GM12878 (cell line): ENCODE results near the gene TTI1. TPM values are rescaled to one million over a fixed set of nuclear protein-coding genes. Genes with fewer than 3 reads are reported as not detected.

Experiments
- ATAC-seq: fragments of 200-7000 bp; cut with Tn5 transposase; 3 replicates; pipeline ENCODE4 v1.9.1; 2020; ENCODE audit warnings: mild to moderate bottlenecking, moderate library complexity
- BruUV-seq: library from RNA; stranded (reverse); fragments of 400-500 nt; replicated peaks from 2 replicates; lab custom pipeline; 2021; lab: Mats Ljungman, UMichigan
- CTCF ChIA-PET: fragments of 300-600 bp; sonication (Branson Sonifier 250); formaldehyde crosslinking; extraction: SDS; loops from one replicate; lab custom pipeline; 2021; ENCODE audit warnings: inconsistent platforms; lab: Yijun Ruan, JAX
- POLR2A ChIA-PET: fragments of 350-600 bp; formaldehyde crosslinking; extraction: SDS; loops from one replicate; lab custom pipeline; 2021; ENCODE audit warnings: inconsistent platforms; lab: Charles Lee
- RAD21 ChIA-PET: fragments of 300-600 bp; sonication (Branson Sonifier 250); formaldehyde crosslinking; loops from one replicate; lab custom pipeline; 2023; ENCODE audit warnings: antibody characterized with exemption; ENCODE audit not compliant: unreplicated experiment; lab: Charles Lee
- SMC1A ChIA-PET: fragments of 300-600 bp; sonication (Branson Sonifier 250); formaldehyde crosslinking; loops from one replicate; lab custom pipeline; 2023; ENCODE audit not compliant: unreplicated experiment, uncharacterized antibody; lab: Charles Lee
- DNase-seq: peaks from one replicate; pipeline ENCODE4 v3.0.0-alpha.2; 2011; ENCODE audit warnings: low read depth, low spot score
- FAIRE-seq: peaks from 3 replicates; lab custom pipeline; 2011; peaks lifted over from hg19 to GRCh38; lab: Jason Lieb, UNC
- H2AFZ ChIP-seq: 2 replicates; pipeline ENCODE4 v1.6.0; 2011; ENCODE audit warnings: low read depth, low read length, control low read depth; ENCODE audit not compliant: control insufficient read depth
- H3K27ac ChIP-seq: 2 replicates; pipeline ENCODE4 v1.5.1; 2011; ENCODE audit warnings: control low read depth; ENCODE audit not compliant: control insufficient read depth, insufficient read depth
- H3K27me3 ChIP-seq, 2 experiments: replicated peaks in 1 of 2; 2 replicates each; pipeline versions ENCODE4 v1.6.0 to v1.6.1; 2011; ENCODE audit warnings: low read length in 1 of 2; ENCODE audit not compliant: control insufficient read depth in 2 of 2, insufficient read depth in 2 of 2
- H3K36me3 ChIP-seq, 2 experiments: 2 replicates each; pipeline ENCODE4 v1.5.1; 2011; ENCODE audit warnings: low read length in 1 of 2; ENCODE audit not compliant: control insufficient read depth in 2 of 2, insufficient read depth in 2 of 2
- H3K4me1 ChIP-seq: 2 replicates; pipeline ENCODE4 v1.6.1; 2011; ENCODE audit warnings: mild to moderate bottlenecking, low read length, moderate library complexity, mixed read lengths; ENCODE audit not compliant: control insufficient read depth, insufficient read depth
- H3K4me2 ChIP-seq: 2 replicates; pipeline ENCODE4 v1.6.0; 2011; ENCODE audit warnings: control low read depth; ENCODE audit not compliant: control insufficient read depth, insufficient read depth
- H3K4me3 ChIP-seq: fragments of 200-600 bp; sonication (generic); 2 replicates; pipeline ENCODE4 v1.5.1; 2016
- H3K79me2 ChIP-seq: 2 replicates; pipeline ENCODE4 v1.6.0; 2011; ENCODE audit warnings: low read length; ENCODE audit not compliant: control insufficient read depth, insufficient read depth
- H3K9ac ChIP-seq: 2 replicates; pipeline ENCODE4 v1.8.0; 2011; ENCODE audit warnings: low read length, control low read depth, mixed read lengths; ENCODE audit not compliant: control insufficient read depth, insufficient read depth
- H3K9me3 ChIP-seq: replicated peaks from 3 replicates; pipeline ENCODE4 v1.5.1; 2011; ENCODE audit warnings: mild to moderate bottlenecking, low read length; ENCODE audit not compliant: control insufficient read depth, insufficient read depth
- H4K20me1 ChIP-seq: 2 replicates; pipeline ENCODE4 v1.6.0; 2011; ENCODE audit not compliant: control insufficient read depth, insufficient read depth
- ASH2L ChIP-seq: fragments of 300-600, 200-600 bp; sonication (generic); IDR thresholded peaks from 2 replicates; pipeline ENCODE4 v1.6.1; 2017; ENCODE audit warnings: low read depth, mild to moderate bottlenecking, borderline replicate concordance
- CBFB ChIP-seq: IDR thresholded peaks from 2 replicates; pipeline ENCODE4 v1.6.1; 2016; ENCODE audit warnings: antibody characterized with exemption, low read depth
- IRF4 ChIP-seq: IDR thresholded peaks from 2 replicates; pipeline ENCODE4 v1.6.1; 2011; ENCODE audit warnings: low read depth, low read length
- MAX ChIP-seq: IDR thresholded peaks from 2 replicates; pipeline ENCODE4 v1.6.1; 2012; ENCODE audit warnings: low read depth, low read length, improper control_type of control experiment
- MLLT1 ChIP-seq: fragments of 450-650 bp; IDR thresholded peaks from 2 replicates; pipeline ENCODE4 v1.6.1; 2016; ENCODE audit warnings: mild to moderate bottlenecking
- TCF3 ChIP-seq: IDR thresholded peaks from 2 replicates; pipeline ENCODE4 v1.6.1; 2012; ENCODE audit warnings: low read depth, mild to moderate bottlenecking, low read length, borderline replicate concordance; ENCODE audit not compliant: insufficient read depth
- USF2 ChIP-seq: IDR thresholded peaks from 2 replicates; pipeline ENCODE4 v1.6.1; 2011; ENCODE audit warnings: low read depth, low read length, improper control_type of control experiment, borderline replicate concordance
- YY1 ChIP-seq: IDR thresholded peaks from 2 replicates; pipeline ENCODE4 v1.6.1; 2011; ENCODE audit warnings: low read depth, mild to moderate bottlenecking, low read length
- ZBTB40 ChIP-seq: fragments of 450-650 bp; IDR thresholded peaks from 2 replicates; pipeline ENCODE4 v1.6.1; 2016; ENCODE audit warnings: mild to moderate bottlenecking, moderate library complexity, borderline replicate concordance
- ZNF274 ChIP-seq: IDR thresholded peaks from one replicate; pipeline ENCODE4 v1.8.0; 2011; ENCODE audit not compliant: insufficient read length, insufficient read depth
- WGBS: methylation state at CpG from one replicate; pipeline ENCODE4 v1.1.6; 2016; ENCODE audit warnings: low lambda C conversion rate; ENCODE audit not compliant: insufficient replicate concordance, insufficient coverage; ENCODE audit errors: missing lambda C conversion rate; 5-methylcytosine and 5-hydroxymethylcytosine counted together
- in situ Hi-C: fragments of 300-500 bp; cut with MboI; formaldehyde crosslinking; loops from 9 replicates; pipeline ENCODE4 v1.14.3; 2018; ENCODE audit warnings: mixed read lengths
- intact Hi-C: fragments of 100-400 bp; cut with micrococcal nuclease; formaldehyde crosslinking; loops from one replicate; pipeline ENCODE4 v1.14.2; 2022; ENCODE audit not compliant: unreplicated experiment
- polyA plus RNA-seq, 11 experiments: library from polyadenylated mRNA; depleted of rRNA in 4 of 11; unstranded in 6 of 11; stranded (reverse) in 5 of 11; fragments of >200 nt; fragmentation: Nextera tagmentation in 4 of 11; fragmentation: Illumina TruSeq in 1 of 11; extraction: Ambion mirVana in 4 of 11; extraction: Trizol in 1 of 11; gene quantifications; 1 replicate in 1 of 11; 2 replicates in 10 of 11; pipeline versions ENCODE4 v1.2.1 to v1.2.3, GENCODE V29; 2011 to 2016; ENCODE audit warnings: inconsistent platforms in 2 of 11, missing spikeins in 2 of 11, low read depth in 1 of 11
- total RNA-seq, 4 experiments: library from RNA; depleted of rRNA in 3 of 4; stranded (reverse); fragments of >200 nt in 3 of 4; fragmentation: Illumina TruSeq in 1 of 4; extraction: Trizol in 1 of 4; gene quantifications; 2 replicates each; pipeline versions ENCODE4 v1.2.1 to v1.2.3, GENCODE V29; 2013 to 2021

TTI1 gene
- total and polyA plus RNA-seq, 10 of the 15 experiments (the other 5 are each of a cell fraction or from before 2014, with no cell fraction given) = 5.3 to 44.6 (median 24.9) TPM

- ATAC-seq (no peak), FAIRE-seq (no peak), DNase-seq (no peak)
- no peaks in the 10 kb centered on the region for H3K27me3 ChIP-seq
- H3K27ac ChIP-seq = no peak overlapping the region
- BruUV-seq = no TSS peak
- H2AFZ ChIP-seq = no peak overlapping the region
- H3K4me2 ChIP-seq = no peak overlapping the region
- RAD21 ChIA-PET = no interaction called here
- H3K4me3 ChIP-seq = no peak overlapping the region
- WGBS = 77% methylated on average over 5 of the region's 5 CpGs
- intact Hi-C loops (no loop called here), in situ Hi-C loops (no loop called here)
- H4K20me1 ChIP-seq = no peaks in the 10 kb centered on the region
- no peaks in the 10 kb centered on the region; the same call in 2 of the 3 replicates for H3K9me3 ChIP-seq
- H3K4me1 ChIP-seq = no peaks in the 10 kb centered on the region; the same call in 1 of the 2 replicates
- POLR2A ChIA-PET = no interaction called here
- H3K79me2 ChIP-seq = no peaks in the 10 kb centered on the region
- no peaks in the 10 kb centered on the region for H3K36me3 ChIP-seq
- CTCF ChIA-PET = no interaction called here
- TF ChIP-seq ZNF274 = no peak
- no peak for TF ChIP-seq CBFB
- no peak for TF ChIP-seq YY1
- no peak for TF ChIP-seq ZBTB40
- no peak for TF ChIP-seq MAX
- TF ChIP-seq MLLT1 = no peak
- TF ChIP-seq TCF3 = no peak
- TF ChIP-seq IRF4 = no peak
- no peak for TF ChIP-seq USF2
- TF ChIP-seq ASH2L = no peak
- SMC1A ChIA-PET = interaction anchor here (1.2 to 1.6 kb wide), 2 partner anchors 16 to 20 kb away, joined by 3 to 4 read pairs; no protein-coding TSS in a partner anchor
- no peak overlapping the region for H3K9ac ChIP-seq
These were observed 61.6 kb downstream of the TTI1 start for GRCh38 chr20:37971561-37972127.
